Keratinocyte (primary cell): ENCODE data around the gene CTH.

Source experiments
- EZH2 ChIP-seq: IDR thresholded peaks from one replicate; pipeline ENCODE4 v1.6.1; 2012; ENCODE audit warnings: inconsistent platforms, mild to moderate bottlenecking, low read length, moderate library complexity
- TF ChIP-seq, protein P1 (sequence below), 3 experiments: IDR thresholded peaks in 1 of 3; conservative IDR thresholded peaks in 1 of 3; optimal IDR thresholded peaks in 1 of 3; 2 replicates in 2 of 3; 3 replicates in 1 of 3; pipeline versions ENCODE3 to v1.5.1; 2011; ENCODE audit warnings: low read length in 3 of 3, mild to moderate bottlenecking in 3 of 3, moderate library complexity in 2 of 3, control low read depth in 1 of 3, inconsistent platforms in 1 of 3; ENCODE audit not compliant: insufficient read depth in 2 of 3; ENCODE audit errors: extremely low read depth in 1 of 3

DNA sequence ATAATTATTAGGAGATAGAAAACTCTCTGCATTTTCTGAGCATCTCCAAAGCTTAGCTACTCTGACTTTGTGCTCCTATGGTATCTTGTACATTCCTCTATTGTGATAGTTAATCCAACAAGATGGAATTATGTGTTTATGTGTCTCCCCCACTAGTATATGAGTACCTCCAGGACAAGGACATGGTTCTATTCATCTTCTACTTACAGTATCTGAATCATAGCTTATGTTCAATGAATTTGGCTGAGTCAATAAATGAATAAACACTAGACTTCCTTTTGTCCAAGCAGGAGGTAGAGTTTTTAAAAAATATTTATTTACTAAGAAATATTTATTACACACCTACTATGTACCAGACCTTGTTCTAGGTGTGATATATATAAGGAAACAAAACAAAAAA lies 18.4 kb upstream of the CTH start:
- TF ChIP-seq EZH2: no peak
- TF ChIP-seq, protein P1, sequence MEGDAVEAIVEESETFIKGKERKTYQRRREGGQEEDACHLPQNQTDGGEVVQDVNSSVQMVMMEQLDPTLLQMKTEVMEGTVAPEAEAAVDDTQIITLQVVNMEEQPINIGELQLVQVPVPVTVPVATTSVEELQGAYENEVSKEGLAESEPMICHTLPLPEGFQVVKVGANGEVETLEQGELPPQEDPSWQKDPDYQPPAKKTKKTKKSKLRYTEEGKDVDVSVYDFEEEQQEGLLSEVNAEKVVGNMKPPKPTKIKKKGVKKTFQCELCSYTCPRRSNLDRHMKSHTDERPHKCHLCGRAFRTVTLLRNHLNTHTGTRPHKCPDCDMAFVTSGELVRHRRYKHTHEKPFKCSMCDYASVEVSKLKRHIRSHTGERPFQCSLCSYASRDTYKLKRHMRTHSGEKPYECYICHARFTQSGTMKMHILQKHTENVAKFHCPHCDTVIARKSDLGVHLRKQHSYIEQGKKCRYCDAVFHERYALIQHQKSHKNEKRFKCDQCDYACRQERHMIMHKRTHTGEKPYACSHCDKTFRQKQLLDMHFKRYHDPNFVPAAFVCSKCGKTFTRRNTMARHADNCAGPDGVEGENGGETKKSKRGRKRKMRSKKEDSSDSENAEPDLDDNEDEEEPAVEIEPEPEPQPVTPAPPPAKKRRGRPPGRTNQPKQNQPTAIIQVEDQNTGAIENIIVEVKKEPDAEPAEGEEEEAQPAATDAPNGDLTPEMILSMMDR (optimal IDR thresholded peaks at IDR 0.05 in 1 of 3, IDR thresholded peaks at IDR 0.05 in 1 of 3, conservative IDR thresholded peaks at IDR 0.05 in 1 of 3; ENCODE audit: extremely low read depth in 1 of 3, insufficient read depth in 2 of 3, low read length in 3 of 3): no peak
